Measurements from ENCODE around the gene DCST1.

The DCST1 gene

GRCh38 chr1:155073377-155074242 is 40.0 kb downstream of the DCST1 start:
- DNase-seq (ENCODE audit: low read depth in 2 of 2), result no peak

GRCh38 chr1:155075535-155075934 is 41.9 kb downstream of the DCST1 start:
- DNase-seq (ENCODE audit: low read depth in 2 of 2), result no peak

GRCh38 chr1:155076371-155076770 is 42.7 kb downstream of the DCST1 start:
- DNase-seq (ENCODE audit: low read depth in 2 of 2), result no peak

- no peak for DNase-seq (ENCODE audit: low read depth in 2 of 2)
Observed at GRCh38 chr1:155077346-155077745, 43.7 kb downstream of the DCST1 start.

- DNase-seq (ENCODE audit: low read depth in 2 of 2), result no peak
Observed at GRCh38 chr1:155077758-155078445, 44.3 kb downstream of the DCST1 start.

GRCh38 chr1:155078469-155079209 is 45.0 kb downstream of the DCST1 start, which contains the start of gene EFNA3:
Gene EFNA3 (plus strand): TSS chr1:155078837. CDS start chr1:155078942, 105 bp downstream.
- DNase-seq (ENCODE audit: low read depth in 2 of 2), result peak; percentile 62 to 66

- DNase-seq (ENCODE audit: low read depth in 2 of 2), result no peak
Observed at GRCh38 chr1:155079210-155079486, 45.5 kb downstream of the DCST1 start.

- no peak for DNase-seq (ENCODE audit: low read depth in 2 of 2)
Observed at GRCh38 chr1:155079487-155080311, 46.1 kb downstream of the DCST1 start.

- DNase-seq (ENCODE audit: low read depth in 2 of 2), result no peak
Observed at GRCh38 chr1:155080312-155081228, 46.9 kb downstream of the DCST1 start.

GRCh38 chr1:155081472-155082300 is 48.1 kb downstream of the DCST1 start:
- DNase-seq (ENCODE audit: low read depth in 2 of 2), result no peak

- no peak for DNase-seq (ENCODE audit: low read depth in 2 of 2)
Observed at GRCh38 chr1:155082301-155083051, 48.9 kb downstream of the DCST1 start.

- no peak for DNase-seq (ENCODE audit: low read depth in 2 of 2)
Observed at GRCh38 chr1:155083052-155083541, 49.5 kb downstream of the DCST1 start.

GRCh38 chr1:155083865-155084721 is 50.5 kb downstream of the DCST1 start:
- no peak for DNase-seq (ENCODE audit: low read depth in 2 of 2)

- DNase-seq (ENCODE audit: low read depth in 2 of 2), result peak; percentile 83 to 89
Observed at GRCh38 chr1:155084722-155085503, 51.3 kb downstream of the DCST1 start.

GRCh38 chr1:155085504-155086127 is 52.0 kb downstream of the DCST1 start:
- DNase-seq (ENCODE audit: low read depth in 2 of 2), result peak; percentile 65 to 78

- DNase-seq (ENCODE audit: low read depth in 2 of 2), result peak; percentile 68 to 75
Observed at GRCh38 chr1:155086128-155086741, 52.6 kb downstream of the DCST1 start.

All from stimulated activated CD4-positive, alpha-beta T cell treated with anti-CD3 and anti-CD28 coated beads, Interleukin-1b, Interleukin-23, amount 100 ng/mL, for 4 hours (primary cell).